Parathyroid adenoma (tissue), 2 donors: ENCODE measurements around the gene ANKH.

ENCODE experiments used
- H2AFZ ChIP-seq: fragments of 300-600 bp; sonication (generic); one replicate; pipeline ENCODE4 v1.7.0; 2017; ENCODE audit warnings: antibody characterized with exemption, mild to moderate bottlenecking
- H3K27ac ChIP-seq: fragments of 300-600 bp; sonication (generic); one replicate; pipeline ENCODE4 v1.7.0; 2017
- H3K27me3 ChIP-seq: fragments of 300-600 bp; sonication (generic); one replicate; pipeline ENCODE4 v1.7.0; 2017; ENCODE audit warnings: low read length; ENCODE audit not compliant: control insufficient read depth, insufficient read depth
- H3K36me3 ChIP-seq: fragments of 300-600 bp; sonication (generic); one replicate; pipeline ENCODE4 v1.7.0; 2017; ENCODE audit warnings: low read length; ENCODE audit not compliant: control insufficient read depth, insufficient read depth
- H3K4me1 ChIP-seq: fragments of 300-600 bp; sonication (generic); one replicate; pipeline ENCODE4 v1.7.0; 2017; ENCODE audit warnings: control low read depth
- H3K4me2 ChIP-seq: fragments of 300-600 bp; sonication (generic); one replicate; pipeline ENCODE4 v1.7.0; 2017; ENCODE audit warnings: low read length
- H3K4me3 ChIP-seq: fragments of 300-600 bp; sonication (generic); one replicate; pipeline ENCODE4 v1.7.0; 2017; ENCODE audit warnings: low read depth, low read length
- H3K79me2 ChIP-seq: fragments of 300-600 bp; sonication (generic); one replicate; pipeline ENCODE4 v1.7.0; 2017; ENCODE audit warnings: control low read depth
- H3K9ac ChIP-seq: fragments of 300-600 bp; sonication (generic); one replicate; pipeline ENCODE4 v1.7.0; 2017; ENCODE audit warnings: mild to moderate bottlenecking
- H3K9me3 ChIP-seq: fragments of 300-600 bp; sonication (generic); one replicate; pipeline ENCODE4 v1.7.0; 2017; ENCODE audit warnings: low read length; ENCODE audit not compliant: control insufficient read depth
- TF ChIP-seq, protein P1 (sequence below): fragments of 300-600 bp; sonication (generic); IDR thresholded peaks from one replicate; pipeline ENCODE4 v1.7.0; 2017; ENCODE audit warnings: antibody characterized with exemption, mild to moderate bottlenecking
- donor health status: primary hyperparathyroidism.

Gene ANKH

DNA sequence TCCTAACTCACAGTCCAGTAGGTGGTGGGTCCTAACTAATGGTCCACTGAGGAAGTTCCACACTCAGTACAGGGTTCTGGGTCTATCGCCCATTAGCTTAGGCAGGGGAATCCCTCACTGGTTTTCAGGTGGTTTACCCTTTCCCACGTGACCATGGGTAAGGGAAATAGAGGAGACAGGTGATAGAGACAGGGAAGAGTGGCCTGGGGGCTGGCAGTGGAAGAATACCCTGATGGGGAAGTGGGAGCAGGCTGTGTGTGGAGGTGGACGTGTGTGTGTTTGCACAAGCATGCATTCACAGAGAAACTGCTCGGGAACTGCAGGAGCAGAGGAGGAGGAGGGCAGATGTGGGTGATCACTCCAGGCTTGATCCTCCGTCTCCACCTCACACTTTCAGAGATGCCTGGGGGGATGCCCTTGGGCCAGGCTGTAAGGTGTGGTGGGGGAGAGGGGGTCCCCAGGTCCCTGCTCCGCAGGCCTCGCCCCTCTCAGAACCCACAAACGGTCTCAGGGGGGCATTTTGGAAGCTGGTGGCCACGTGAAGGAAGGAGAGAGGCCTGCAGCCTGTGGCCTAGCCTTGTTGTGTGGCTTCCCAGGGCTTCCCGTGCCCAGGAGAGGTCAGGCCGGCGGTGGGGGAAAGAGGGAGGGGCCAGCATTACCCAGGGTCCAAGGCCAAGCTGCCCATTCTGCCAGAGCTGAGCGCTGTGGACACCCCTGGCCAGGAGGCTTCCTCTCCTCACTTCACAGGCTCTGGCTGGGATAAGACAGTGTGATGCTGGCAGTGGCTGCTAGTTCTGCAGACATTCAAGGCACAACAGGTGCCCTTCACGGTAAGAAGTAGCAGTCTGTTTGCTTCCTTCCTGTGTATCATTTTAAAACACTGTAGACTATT, 127.0 kb downstream of the ANKH start:
- TF ChIP-seq, protein P1, sequence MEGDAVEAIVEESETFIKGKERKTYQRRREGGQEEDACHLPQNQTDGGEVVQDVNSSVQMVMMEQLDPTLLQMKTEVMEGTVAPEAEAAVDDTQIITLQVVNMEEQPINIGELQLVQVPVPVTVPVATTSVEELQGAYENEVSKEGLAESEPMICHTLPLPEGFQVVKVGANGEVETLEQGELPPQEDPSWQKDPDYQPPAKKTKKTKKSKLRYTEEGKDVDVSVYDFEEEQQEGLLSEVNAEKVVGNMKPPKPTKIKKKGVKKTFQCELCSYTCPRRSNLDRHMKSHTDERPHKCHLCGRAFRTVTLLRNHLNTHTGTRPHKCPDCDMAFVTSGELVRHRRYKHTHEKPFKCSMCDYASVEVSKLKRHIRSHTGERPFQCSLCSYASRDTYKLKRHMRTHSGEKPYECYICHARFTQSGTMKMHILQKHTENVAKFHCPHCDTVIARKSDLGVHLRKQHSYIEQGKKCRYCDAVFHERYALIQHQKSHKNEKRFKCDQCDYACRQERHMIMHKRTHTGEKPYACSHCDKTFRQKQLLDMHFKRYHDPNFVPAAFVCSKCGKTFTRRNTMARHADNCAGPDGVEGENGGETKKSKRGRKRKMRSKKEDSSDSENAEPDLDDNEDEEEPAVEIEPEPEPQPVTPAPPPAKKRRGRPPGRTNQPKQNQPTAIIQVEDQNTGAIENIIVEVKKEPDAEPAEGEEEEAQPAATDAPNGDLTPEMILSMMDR = no peak
- Histone ChIP-seq H3K9me3 (no peaks in the 10 kb centered on the region), H3K4me1 (peaks cover 3% of the 10 kb centered on the region), H2AFZ (no peak overlapping the region), H3K36me3 (no peaks in the 10 kb centered on the region), H3K27ac (no peak overlapping the region), H3K4me3 (no peak overlapping the region), H3K27me3 (no peaks in the 10 kb centered on the region), H3K79me2 (no peaks in the 10 kb centered on the region), H3K9ac (no peak overlapping the region), H3K4me2 (no peak overlapping the region)

DNA sequence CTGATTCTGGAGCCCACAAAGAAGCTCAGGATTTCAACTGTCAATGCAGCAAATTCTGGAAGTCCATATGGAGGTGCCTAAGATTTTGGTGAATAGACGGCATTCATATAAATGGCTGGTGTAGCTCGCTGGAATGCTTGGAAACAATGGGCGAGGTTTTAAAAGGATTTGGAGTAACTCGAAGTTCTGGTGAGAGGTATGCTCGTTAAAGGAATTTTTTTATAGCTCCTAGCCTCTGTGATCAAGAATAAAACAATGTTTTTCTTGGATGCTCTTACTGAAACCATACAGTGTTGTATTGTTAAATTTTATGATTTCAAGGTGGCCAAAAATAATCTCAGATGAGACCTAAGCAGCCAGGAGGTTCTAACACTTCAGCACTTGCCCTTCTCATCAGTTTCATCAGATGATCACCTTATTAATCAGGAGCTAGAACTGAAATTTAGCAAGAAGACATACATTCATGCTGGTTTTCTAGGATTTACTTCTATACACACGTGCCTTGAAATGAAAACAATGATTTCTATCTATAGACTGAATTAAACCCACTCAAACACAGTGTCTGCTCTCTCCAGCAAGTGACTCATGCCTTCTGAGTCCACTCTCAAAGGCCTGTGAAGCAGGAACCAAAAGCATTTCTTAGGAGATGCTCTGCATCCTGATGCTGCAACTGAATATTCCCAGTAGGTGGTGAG, 127.8 kb downstream of the ANKH start:
- H3K27ac ChIP-seq = no peak overlapping the region
- no peak overlapping the region for H2AFZ ChIP-seq
- H3K36me3 ChIP-seq = no peaks in the 10 kb centered on the region
- peaks cover 3% of the 10 kb centered on the region for H3K4me1 ChIP-seq
- TF ChIP-seq, protein P1 = no peak
- H3K4me3 ChIP-seq = no peak overlapping the region
- H3K4me2 ChIP-seq = no peak overlapping the region
- no peaks in the 10 kb centered on the region for H3K9me3 ChIP-seq
- H3K9ac ChIP-seq = no peak overlapping the region
- H3K79me2 ChIP-seq = no peaks in the 10 kb centered on the region
- no peaks in the 10 kb centered on the region for H3K27me3 ChIP-seq

DNA sequence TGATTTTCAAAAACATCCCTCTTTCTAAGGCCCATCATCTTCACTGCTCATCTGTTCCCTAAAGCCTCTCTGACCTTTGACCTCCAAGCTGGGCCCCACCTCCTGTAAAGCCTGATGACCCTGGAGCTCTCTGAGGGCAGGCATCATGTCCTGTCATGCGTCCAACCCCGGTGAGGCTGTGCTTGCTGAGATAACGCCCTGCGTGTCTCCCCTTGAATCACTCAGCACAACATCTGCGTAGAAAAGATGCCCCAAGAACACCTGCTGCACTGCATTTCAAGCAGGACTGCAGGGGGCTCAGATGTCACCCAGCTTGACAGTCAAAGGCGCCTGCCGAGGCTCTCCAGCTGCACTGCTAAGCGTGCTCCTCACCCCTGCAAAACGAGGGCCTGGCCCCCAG, 129.1 kb downstream of the ANKH start:
- TF ChIP-seq, protein P1 = no peak
- peaks cover 3% of the 10 kb centered on the region for H3K4me1 ChIP-seq

DNA sequence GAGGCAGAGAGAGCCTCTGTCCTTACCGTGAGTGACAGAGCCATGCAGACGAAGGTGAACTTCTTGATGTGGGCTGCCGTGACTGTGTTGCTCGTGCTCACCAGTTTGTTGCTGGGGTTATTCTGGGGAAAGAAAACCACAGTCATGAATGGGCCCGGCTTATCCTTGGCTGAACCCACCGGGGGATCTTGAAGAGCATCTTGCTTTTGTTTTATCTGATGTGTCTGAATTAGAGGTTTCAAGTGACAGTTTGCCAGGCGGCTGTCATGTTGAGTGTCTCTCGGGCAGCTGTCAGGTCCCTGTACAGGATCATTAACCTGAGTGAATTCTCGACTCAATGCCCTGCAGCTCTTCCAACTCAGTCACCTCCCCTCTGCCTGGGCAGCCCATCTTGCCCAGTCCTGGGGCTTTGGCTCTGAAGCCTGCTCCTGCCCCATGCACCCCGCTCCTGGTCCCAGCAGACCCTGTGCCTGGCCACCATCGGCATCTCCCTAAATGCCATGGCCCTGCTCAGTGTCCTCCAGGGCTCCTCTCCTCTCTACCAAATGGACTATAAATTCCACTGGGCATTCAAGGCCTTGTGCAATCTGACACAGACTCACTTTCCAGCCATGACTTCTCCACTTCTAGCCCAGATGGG, 129.7 kb downstream of the ANKH start:
- TF ChIP-seq, protein P1 = no peak
- no peak overlapping the region for H3K9ac ChIP-seq
- H2AFZ ChIP-seq = no peak overlapping the region
- no peak overlapping the region for H3K4me3 ChIP-seq
- peaks cover 3% of the 10 kb centered on the region for H3K4me1 ChIP-seq
- no peaks in the 10 kb centered on the region for H3K79me2 ChIP-seq
- H3K27ac ChIP-seq = no peak overlapping the region
- no peaks in the 10 kb centered on the region for H3K36me3 ChIP-seq
- no peaks in the 10 kb centered on the region for H3K27me3 ChIP-seq
- no peaks in the 10 kb centered on the region for H3K9me3 ChIP-seq
- H3K4me2 ChIP-seq = no peak overlapping the region

More for the DNA sequence above, 129.1 kb downstream of the ANKH start:
- H3K4me2 ChIP-seq = no peak overlapping the region
- H3K27me3 ChIP-seq = no peaks in the 10 kb centered on the region
- no peak overlapping the region for H3K9ac ChIP-seq
- no peaks in the 10 kb centered on the region for H3K36me3 ChIP-seq
- H2AFZ ChIP-seq = no peak overlapping the region
- no peaks in the 10 kb centered on the region for H3K9me3 ChIP-seq
- no peaks in the 10 kb centered on the region for H3K79me2 ChIP-seq
- no peak overlapping the region for H3K27ac ChIP-seq
- H3K4me3 ChIP-seq = no peak overlapping the region
